Cardiac fibroblast (primary cell): Measurements from ENCODE around the gene MORN1.

ENCODE experiments used
- DNase-seq, 2 donors: peaks; one replicate each; pipeline versions ENCODE4 v3.0.0 to v3.0.0-alpha.2; 2010; ENCODE audit warnings: low read depth in 2 of 2
- H3K4me3 ChIP-seq, 2 donors: replicated peaks in 1 of 2; 1 replicate in 1 of 2; 2 replicates in 1 of 2; pipeline ENCODE4 v1.5.1; 2011; ENCODE audit warnings: low read depth in 2 of 2, low read length in 2 of 2, mild to moderate bottlenecking in 2 of 2, moderate library complexity in 1 of 2
- CTCF ChIP-seq: IDR thresholded peaks from one replicate; pipeline ENCODE4 v1.5.1; 2011; ENCODE audit warnings: low read depth, mild to moderate bottlenecking, low read length, inconsistent platforms

MORN1 gene

GRCh38 chr1:2356911-2357845 is 34.2 kb downstream of the MORN1 start:
- no peak for DNase-seq
- no peak overlapping the region for H3K4me3 ChIP-seq
- TF ChIP-seq CTCF: no peak

GRCh38 chr1:2356401-2356800 is 35.0 kb downstream of the MORN1 start:
- no peak for DNase-seq
- no peak for TF ChIP-seq CTCF
- no peak overlapping the region for H3K4me3 ChIP-seq

- TF ChIP-seq CTCF: no peak
- no peak for DNase-seq
- no peak overlapping the region for H3K4me3 ChIP-seq
These were observed 35.7 kb downstream of the MORN1 start for GRCh38 chr1:2355373-2356261.

GRCh38 chr1:2354511-2355372 is 36.6 kb downstream of the MORN1 start:
- DNase-seq: no peak
- H3K4me3 ChIP-seq: no peak overlapping the region
- TF ChIP-seq CTCF: no peak

GRCh38 chr1:2353551-2354438 is 37.6 kb downstream of the MORN1 start:
- no peak for DNase-seq
- TF ChIP-seq CTCF: no peak

More at GRCh38 chr1:2353551-2354438, 37.6 kb downstream of the MORN1 start:
- no peak overlapping the region for H3K4me3 ChIP-seq
